IgD-negative memory B cell (primary cell): ENCODE results near the gene OTUD7B. TPM values are rescaled to one million over a fixed set of nuclear protein-coding genes. Genes with fewer than 3 reads are reported as not detected.

Experiments used
- H3K27ac Mint-ChIP-seq, 3 donors: one replicate each; pipeline ENCODE4 v1.8.0; 2020 to 2022; ENCODE audit warnings: mild to moderate bottlenecking in 3 of 3, mixed read lengths in 3 of 3, moderate library complexity in 1 of 3
- H3K27me3 Mint-ChIP-seq: one replicate; pipeline ENCODE4 v1.8.0; 2021; ENCODE audit warnings: mixed read lengths
- H3K36me3 Mint-ChIP-seq: one replicate; pipeline ENCODE4 v1.8.0; 2020; ENCODE audit warnings: mild to moderate bottlenecking, mixed read lengths
- H3K4me1 Mint-ChIP-seq, 3 donors: one replicate each; pipeline ENCODE4 v1.8.0; 2020 to 2022; ENCODE audit warnings: mixed read lengths in 3 of 3, mild to moderate bottlenecking in 1 of 3
- H3K4me3 Mint-ChIP-seq, 4 donors: one replicate each; pipeline ENCODE4 v1.8.0; 2020 to 2022; ENCODE audit warnings: mild to moderate bottlenecking in 4 of 4, mixed read lengths in 4 of 4, moderate library complexity in 3 of 4
- H3K9me3 Mint-ChIP-seq, 3 donors: one replicate each; pipeline ENCODE4 v1.8.0; 2020 to 2021; ENCODE audit warnings: mixed read lengths in 3 of 3, mild to moderate bottlenecking in 1 of 3
- polyA plus RNA-seq: library from polyadenylated mRNA; unstranded; fragments of 300-500 nt; fragmentation: Illumina TruSeq; gene quantifications from one replicate; pipeline ENCODE4 v1.2.3, GENCODE V29; 2021

OTUD7B gene
- polyA plus RNA-seq, 1 donor from 2014 or later, result 0.53 TPM

DNA sequence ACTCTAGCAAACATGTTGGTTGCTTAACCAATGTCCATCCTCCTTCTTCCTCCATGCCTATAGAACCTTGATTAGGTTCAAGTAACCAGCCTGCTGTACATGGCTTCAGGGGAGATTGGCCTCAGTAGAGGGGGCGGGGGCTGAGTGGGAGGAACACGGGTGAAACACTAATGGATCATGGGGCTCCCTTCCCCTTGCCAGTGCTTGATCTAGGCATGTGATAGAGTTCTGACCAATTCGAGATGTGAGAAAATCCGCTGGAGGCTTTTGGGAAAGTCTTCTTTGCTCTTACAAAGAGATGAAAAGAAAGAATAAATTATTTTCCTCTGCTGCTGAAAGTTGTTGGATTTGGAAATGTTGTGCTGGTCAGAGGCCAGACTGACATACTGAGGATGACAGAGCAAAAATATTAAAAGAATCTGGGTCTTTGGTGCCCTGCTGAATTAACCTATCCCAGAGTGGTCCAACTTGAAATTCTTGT lies 5.2 kb upstream of the OTUD7B start:
- H3K4me1 Mint-ChIP-seq, result peaks cover 4 to 9% (median 8%) of the 10 kb centered on the region in 3 donors
- no peaks in the 10 kb centered on the region for H3K9me3 Mint-ChIP-seq
- no peaks in the 10 kb centered on the region for H3K36me3 Mint-ChIP-seq
- H3K4me3 Mint-ChIP-seq, result no peak overlapping the region
- no peaks in the 10 kb centered on the region for H3K27me3 Mint-ChIP-seq
- no peak overlapping the region for H3K27ac Mint-ChIP-seq

GRCh38 chr1:150012611-150013010 lies 2.1 kb upstream of the OTUD7B start:
- Mint-ChIP-seq H3K36me3 (no peaks in the 10 kb centered on the region), H3K27ac (no peak overlapping the region), H3K9me3 (no peaks in the 10 kb centered on the region), H3K4me1 (peaks cover 0 to 11% (median 9%) of the 10 kb centered on the region in 3 donors), H3K4me3 (peak overlapping the region in 1 of 4 donors; percentile 8), H3K27me3 (peaks cover 11% of the 10 kb centered on the region)

DNA sequence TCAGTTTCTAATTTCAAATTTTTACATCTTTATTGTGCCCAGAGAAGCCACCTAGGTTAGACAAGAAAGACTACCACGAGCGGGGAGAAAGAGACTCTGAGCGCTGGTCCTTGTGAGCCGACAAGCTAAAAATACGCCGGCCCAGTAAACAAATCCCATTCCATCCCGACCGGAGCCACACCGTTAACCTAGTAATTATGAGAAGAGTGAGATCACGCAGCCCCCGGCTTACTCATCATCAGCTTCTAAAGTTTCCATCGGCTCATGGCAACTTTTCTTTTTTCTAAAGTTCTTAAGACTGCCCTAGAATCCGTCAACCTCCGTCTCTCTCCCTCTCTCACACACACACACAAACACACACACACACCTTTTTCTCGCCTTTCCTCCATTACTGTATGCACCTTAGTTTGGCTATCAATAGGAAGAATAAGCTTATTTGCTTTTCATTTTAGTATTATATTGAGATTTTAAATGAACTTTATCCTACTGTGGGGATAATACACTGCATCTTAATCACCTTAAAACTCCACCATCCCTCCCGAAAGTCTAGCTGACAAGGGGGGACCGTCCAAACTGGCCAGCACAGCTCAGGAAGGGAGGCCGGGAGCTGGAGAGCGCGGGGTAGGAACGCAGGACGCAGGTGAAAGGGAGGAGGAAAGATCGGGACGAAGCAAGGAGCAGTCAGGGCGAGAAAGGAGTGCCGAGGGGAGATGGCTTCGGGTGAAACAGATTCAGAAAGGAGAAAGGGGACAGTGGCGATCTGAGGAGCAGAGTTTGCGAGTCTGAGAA lies 728 bp downstream of the OTUD7B start:
- peak overlapping the region; percentile 2 to 72 (median 65) for H3K27ac Mint-ChIP-seq
- peaks cover 3% of the 10 kb centered on the region for H3K36me3 Mint-ChIP-seq
- peak overlapping the region; percentile 84 to 98 (median 94) for H3K4me3 Mint-ChIP-seq
- H3K4me1 Mint-ChIP-seq, result peaks cover 0 to 11% (median 9%) of the 10 kb centered on the region in 3 donors
- H3K27me3 Mint-ChIP-seq, result peaks cover 11% of the 10 kb centered on the region
- no peaks in the 10 kb centered on the region for H3K9me3 Mint-ChIP-seq

DNA sequence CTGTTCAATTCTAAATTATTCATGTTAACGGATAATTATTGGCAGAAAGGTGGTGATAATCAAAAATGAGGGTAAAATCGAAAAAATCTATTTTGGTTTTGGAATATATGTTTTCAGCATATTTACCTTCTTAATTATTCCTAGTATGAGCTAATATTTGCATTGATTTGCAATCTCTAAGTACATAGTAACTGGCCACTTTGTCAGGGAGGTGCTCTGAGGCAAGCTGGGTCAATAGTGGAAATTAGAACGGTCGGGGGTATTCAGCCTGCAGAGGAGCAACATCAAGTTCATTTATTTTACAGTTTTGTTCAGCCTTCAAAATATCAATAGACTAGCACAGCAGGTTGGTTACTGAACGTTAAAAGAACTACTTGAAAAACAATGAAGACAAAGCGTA lies 1.8 kb downstream of the OTUD7B start:
- Mint-ChIP-seq H3K36me3 (peaks cover 6% of the 10 kb centered on the region), H3K4me1 (peaks cover 0 to 11% (median 9%) of the 10 kb centered on the region in 3 donors), H3K9me3 (no peaks in the 10 kb centered on the region), H3K27ac (no peak overlapping the region), H3K27me3 (peaks cover 12% of the 10 kb centered on the region), H3K4me3 (peak overlapping the region in 2 of 4 donors; percentile 39 to 84)

DNA sequence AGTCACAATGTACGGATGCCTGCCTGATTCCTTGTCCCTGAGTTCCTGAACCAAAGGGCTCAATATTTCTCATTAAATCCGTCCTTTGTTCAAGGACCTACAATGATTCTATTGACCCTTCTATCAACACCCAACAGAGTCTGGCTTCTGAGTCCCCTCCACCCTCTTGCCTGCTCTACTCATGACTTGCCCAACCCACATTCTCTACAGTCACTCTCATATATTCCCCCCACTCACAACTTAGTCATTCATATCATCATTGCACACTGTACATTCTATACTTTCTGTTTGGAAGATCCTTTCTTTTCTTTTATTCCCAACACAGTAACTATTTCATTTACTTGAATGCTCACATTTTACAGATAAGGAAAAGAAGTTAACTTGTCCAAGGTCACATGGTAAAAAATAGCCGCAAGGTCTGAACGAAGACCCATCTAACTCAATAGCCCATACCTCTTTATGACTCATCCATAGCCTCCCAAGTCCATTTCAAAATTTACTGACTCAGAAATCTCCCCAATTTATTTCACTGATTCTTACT lies 3.6 kb downstream of the OTUD7B start:
- H3K9me3 Mint-ChIP-seq, result no peaks in the 10 kb centered on the region
- no peak overlapping the region for H3K27ac Mint-ChIP-seq
- peaks cover 0 to 11% (median 9%) of the 10 kb centered on the region in 3 donors for H3K4me1 Mint-ChIP-seq

DNA sequence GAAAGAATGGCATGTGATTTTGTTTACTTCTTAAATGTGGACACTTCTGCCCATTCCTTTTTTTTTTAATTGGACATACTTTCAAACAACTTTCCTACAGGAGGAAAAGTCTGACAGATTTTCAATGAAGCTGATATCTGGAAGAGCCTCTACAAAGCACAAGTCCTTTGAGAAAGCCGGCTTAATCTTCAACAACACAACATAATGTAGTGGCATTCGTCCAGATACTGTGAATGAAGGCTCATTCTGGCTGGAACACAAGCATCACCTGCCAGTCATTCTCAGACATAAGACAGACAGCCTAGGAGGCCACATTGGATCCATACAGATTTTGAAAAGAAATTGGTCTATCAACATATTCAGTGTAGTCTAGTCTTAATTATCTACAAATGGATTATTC lies 4.9 kb downstream of the OTUD7B start:
- no peak overlapping the region for H3K4me3 Mint-ChIP-seq
- peaks cover 19% of the 10 kb centered on the region for H3K27me3 Mint-ChIP-seq
- H3K4me1 Mint-ChIP-seq, result peaks cover 0 to 13% (median 11%) of the 10 kb centered on the region in 3 donors
- H3K9me3 Mint-ChIP-seq, result no peaks in the 10 kb centered on the region
- H3K27ac Mint-ChIP-seq, result no peak overlapping the region
- H3K36me3 Mint-ChIP-seq, result peaks cover 9% of the 10 kb centered on the region

More for the DNA sequence above, 3.6 kb downstream of the OTUD7B start:
- Mint-ChIP-seq H3K36me3 (peaks cover 9% of the 10 kb centered on the region), H3K4me3 (no peak overlapping the region), H3K27me3 (peaks cover 15% of the 10 kb centered on the region)

- H3K36me3 Mint-ChIP-seq, result peaks cover 9% of the 10 kb centered on the region
- H3K27ac Mint-ChIP-seq, result no peak overlapping the region
Measured at GRCh38 chr1:150003801-150004200, 6.7 kb downstream of the OTUD7B start.

GRCh38 chr1:150002217-150002616 lies 8.3 kb downstream of the OTUD7B start:
- Mint-ChIP-seq H3K27ac (no peak overlapping the region), H3K4me3 (no peak overlapping the region), H3K36me3 (peaks cover 9% of the 10 kb centered on the region), H3K9me3 (no peaks in the 10 kb centered on the region), H3K4me1 (peaks cover 14 to 23% (median 15%) of the 10 kb centered on the region in 3 donors), H3K27me3 (peaks cover 20% of the 10 kb centered on the region)

More at GRCh38 chr1:150003801-150004200, 6.7 kb downstream of the OTUD7B start:
- Mint-ChIP-seq H3K27me3 (peaks cover 12% of the 10 kb centered on the region), H3K9me3 (no peaks in the 10 kb centered on the region), H3K4me3 (no peak overlapping the region), H3K4me1 (peaks cover 1 to 9% (median 3%) of the 10 kb centered on the region in 3 donors)

GRCh38 chr1:150001415-150001814 lies 9.1 kb downstream of the OTUD7B start:
- Mint-ChIP-seq H3K4me3 (no peak overlapping the region), H3K9me3 (no peaks in the 10 kb centered on the region), H3K36me3 (peaks cover 9% of the 10 kb centered on the region), H3K4me1 (peaks cover 16 to 28% (median 20%) of the 10 kb centered on the region in 3 donors), H3K27ac (no peak overlapping the region), H3K27me3 (peaks cover 20% of the 10 kb centered on the region)

- Mint-ChIP-seq H3K27ac (peak overlapping the region; percentile 13 to 93 (median 46)), H3K9me3 (no peaks in the 10 kb centered on the region), H3K27me3 (peaks cover 23% of the 10 kb centered on the region), H3K36me3 (no peaks in the 10 kb centered on the region), H3K4me1 (peaks cover 16 to 34% (median 20%) of the 10 kb centered on the region in 3 donors), H3K4me3 (peak overlapping the region; percentile 16 to 57 (median 48))
Measured at GRCh38 chr1:149997585-149998262, 12.8 kb downstream of the OTUD7B start.

DNA sequence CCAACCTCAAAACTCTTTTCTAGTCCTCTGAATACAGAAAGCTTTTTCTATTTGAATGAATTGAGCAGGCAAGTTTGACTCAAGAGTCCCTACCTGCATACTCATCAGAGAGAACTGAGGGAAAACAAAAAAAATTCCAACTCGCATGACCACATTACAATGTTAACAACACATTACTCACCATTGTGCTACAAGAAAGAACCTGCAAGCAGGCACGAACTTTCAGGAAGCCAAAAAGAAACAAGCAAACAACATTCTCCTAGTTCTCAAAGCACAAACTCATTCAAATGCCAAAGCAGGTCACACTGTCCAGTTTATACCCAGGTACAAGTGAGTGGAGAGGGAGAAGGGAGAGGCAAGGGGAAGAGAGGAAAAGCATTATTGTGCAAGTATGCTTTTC lies 14.6 kb downstream of the OTUD7B start:
- peaks cover 20% of the 10 kb centered on the region for H3K27me3 Mint-ChIP-seq
- peak overlapping the region in 1 of 4 donors; percentile 50 for H3K4me3 Mint-ChIP-seq
- H3K27ac Mint-ChIP-seq, result no peak overlapping the region
- H3K4me1 Mint-ChIP-seq, result peaks cover 16 to 27% (median 20%) of the 10 kb centered on the region in 3 donors
- H3K9me3 Mint-ChIP-seq, result no peaks in the 10 kb centered on the region
- H3K36me3 Mint-ChIP-seq, result no peaks in the 10 kb centered on the region

DNA sequence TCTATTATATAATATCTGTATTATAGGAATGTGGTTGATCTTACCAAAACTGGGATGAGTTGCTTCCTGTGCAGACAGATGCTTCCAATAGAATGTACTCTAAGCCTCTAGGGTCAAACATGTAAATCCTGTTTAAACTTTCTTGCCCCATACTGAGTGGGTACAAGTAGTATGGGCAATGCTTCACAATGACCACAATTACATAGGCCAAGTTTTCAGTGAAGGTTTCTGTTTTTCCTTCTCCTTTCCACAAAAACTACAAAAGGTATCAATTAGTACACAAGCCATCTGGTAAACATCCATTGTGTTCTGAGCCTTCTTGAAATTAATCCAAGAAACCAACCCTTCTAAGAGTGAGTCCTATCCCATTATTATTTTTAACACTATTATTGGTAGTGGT lies 16.8 kb downstream of the OTUD7B start:
- Mint-ChIP-seq H3K27me3 (peaks cover 16% of the 10 kb centered on the region), H3K36me3 (no peaks in the 10 kb centered on the region), H3K27ac (no peak overlapping the region), H3K9me3 (no peaks in the 10 kb centered on the region), H3K4me3 (no peak overlapping the region), H3K4me1 (peaks cover 14 to 25% (median 20%) of the 10 kb centered on the region in 3 donors)

DNA sequence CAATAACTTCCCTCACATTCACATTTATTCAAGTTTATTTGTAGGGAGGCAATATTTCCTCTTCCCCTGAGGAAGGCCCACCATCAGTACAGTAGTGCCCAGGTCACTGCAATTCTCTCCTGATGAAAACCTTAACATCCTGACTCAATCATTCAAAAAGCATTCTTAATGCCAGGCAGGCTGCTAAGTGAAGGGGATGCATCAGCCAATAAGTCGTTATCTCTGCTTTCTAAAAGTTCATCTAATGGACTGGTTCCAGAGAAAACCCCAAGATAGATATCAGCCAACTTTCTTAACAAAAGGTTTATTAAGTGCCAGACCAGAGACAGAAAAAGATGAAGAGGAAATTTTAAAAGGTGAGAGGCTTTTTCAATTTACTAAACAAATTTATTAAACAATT lies 17.3 kb downstream of the OTUD7B start:
- Mint-ChIP-seq H3K27me3 (peaks cover 12% of the 10 kb centered on the region), H3K4me3 (no peak overlapping the region), H3K4me1 (peaks cover 11 to 21% (median 15%) of the 10 kb centered on the region in 3 donors), H3K27ac (no peak overlapping the region), H3K36me3 (no peaks in the 10 kb centered on the region), H3K9me3 (no peaks in the 10 kb centered on the region)

DNA sequence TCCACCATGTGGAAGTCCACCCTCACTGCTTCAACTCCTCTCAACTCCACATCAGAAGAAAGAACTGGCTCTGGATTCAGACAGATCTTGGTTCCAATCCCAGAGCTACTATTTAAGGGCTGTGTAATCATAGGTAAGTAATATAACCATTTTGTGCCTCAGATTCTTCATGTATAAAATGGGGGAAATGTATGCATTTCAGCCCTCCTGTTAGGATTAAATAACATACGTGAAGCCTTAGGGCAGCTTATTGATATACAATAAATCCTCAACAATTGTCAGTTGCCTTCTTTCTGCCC lies 23.3 kb downstream of the OTUD7B start:
- peaks cover 2% of the 10 kb centered on the region for H3K36me3 Mint-ChIP-seq
- H3K9me3 Mint-ChIP-seq, result no peaks in the 10 kb centered on the region
- peak overlapping the region in 1 of 3 donors; percentile 11 for H3K27ac Mint-ChIP-seq

More for the DNA sequence above, 23.3 kb downstream of the OTUD7B start:
- no peak overlapping the region for H3K4me3 Mint-ChIP-seq
- H3K4me1 Mint-ChIP-seq, result no peaks in the 10 kb centered on the region
- H3K27me3 Mint-ChIP-seq, result peaks cover 2% of the 10 kb centered on the region
